ENCODE results near the gene TM4SF1.

GRCh38 chr3:149393345-149394160 lies 16.1 kb upstream of the TM4SF1 start:
- no peak for TF ChIP-seq POLR2A (IDR thresholded peaks at IDR 0.05)
- TF ChIP-seq CTCF (IDR thresholded peaks at IDR 0.05 in 8 of 11, conservative IDR thresholded peaks at IDR 0.05 in 3 of 11) = peak; percentile 36 to 81 (median 73)
- TF ChIP-seq POLR2AphosphoS5 (IDR thresholded peaks at IDR 0.05) = no peak

Measured in spleen (tissue), 7 donors.